HCT116 (cell line): ENCODE data around the gene GPR4. TPM values are rescaled to one million over a fixed set of nuclear protein-coding genes. Genes with fewer than 3 reads are reported as not detected.

Source experiments
- ATAC-seq: fragments of 200-7000 bp; cut with Tn5 transposase; 2 replicates; pipeline ENCODE4 v1.9.1; 2020; ENCODE audit warnings: mild to moderate bottlenecking, moderate library complexity
- BruUV-seq: library from RNA; stranded (reverse); fragments of 400-500 nt; replicated peaks from 2 replicates; lab custom pipeline; 2021; lab: Mats Ljungman, UMichigan
- CTCF ChIA-PET: fragments of 300-600 bp; sonication (Branson Sonifier 250); formaldehyde crosslinking; loops from one replicate; lab custom pipeline; 2021; ENCODE audit warnings: antibody characterized with exemption; lab: Charles Lee
- POLR2A ChIA-PET: fragments of 300-600, 350-600 bp; sonication (Branson Sonifier 250); formaldehyde crosslinking; loops from one replicate; lab custom pipeline; 2021; ENCODE audit warnings: antibody characterized with exemption; lab: Charles Lee
- RAD21 ChIA-PET, 2 experiments: fragments of 300-600 bp; sonication (Branson Sonifier 250); formaldehyde crosslinking; loops; one replicate each; lab custom pipeline; 2023; ENCODE audit warnings: low total read pairs in 2 of 2; ENCODE audit not compliant: uncharacterized antibody in 2 of 2, unreplicated experiment in 2 of 2, low non-redundant PET in 1 of 2; lab: Charles Lee
- DNase-seq: peaks from one replicate; pipeline ENCODE4 v3.0.0-alpha.2; 2010; ENCODE audit warnings: low read depth, low spot score
- H2AFZ ChIP-seq: fragments of 200-600 bp; shearing (Covaris generic), sonication (generic); 2 replicates; pipeline ENCODE4 v1.6.1; 2017; ENCODE audit warnings: low read depth, mixed run types, mixed read lengths, antibody characterized with exemption, low read length; ENCODE audit not compliant: poor library complexity, severe bottlenecking
- H3K27ac ChIP-seq: 2 replicates; pipeline ENCODE4 v1.5.1; 2012; ENCODE audit warnings: low read depth, low read length
- H3K27me3 ChIP-seq: fragments of 200-600 bp; sonication (generic); 2 replicates; pipeline ENCODE4 v1.6.1; 2016; ENCODE audit warnings: mixed run types, low read length, mixed read lengths; ENCODE audit not compliant: insufficient read depth
- H3K36me3 ChIP-seq, 2 experiments: fragments of 200-500 bp in 1 of 2; fragments of 200-600 bp in 1 of 2; sonication (Bioruptor generic) in 1 of 2; sonication (generic) in 1 of 2; 2 replicates each; pipeline versions ENCODE4 v1.5.1 to v1.6.1; 2014 to 2016; ENCODE audit warnings: low read length in 2 of 2, inconsistent platforms in 1 of 2, mixed read lengths in 1 of 2, mixed run types in 1 of 2; ENCODE audit not compliant: insufficient read depth in 2 of 2, control insufficient read depth in 1 of 2
- H3K4me1 ChIP-seq, 2 experiments: fragments of 200-600 bp in 1 of 2; sonication (generic) in 1 of 2; 2 replicates each; pipeline versions ENCODE4 v1.5.1 to v1.6.1; 2012 to 2017; ENCODE audit warnings: low read length in 2 of 2, inconsistent platforms in 1 of 2, mild to moderate bottlenecking in 1 of 2, mixed read lengths in 1 of 2, mixed run types in 1 of 2, moderate library complexity in 1 of 2; ENCODE audit not compliant: insufficient read depth in 2 of 2, control insufficient read depth in 1 of 2
- H3K4me2 ChIP-seq: fragments of 200-600 bp; sonication (generic); 2 replicates; pipeline ENCODE4 v1.6.1; 2017; ENCODE audit warnings: mixed run types, low read length, mixed read lengths
- H3K4me3 ChIP-seq, 2 experiments: fragments of 200-600 bp in 1 of 2; sonication (generic) in 1 of 2; replicated peaks in 1 of 2; 2 replicates each; pipeline ENCODE4 v1.5.1; 2011 to 2016; ENCODE audit warnings: low read length in 2 of 2, control low read depth in 1 of 2, low read depth in 1 of 2, mild to moderate bottlenecking in 1 of 2, mixed read lengths in 1 of 2, mixed run types in 1 of 2
- H3K79me2 ChIP-seq: fragments of 200-600 bp; sonication (generic); 2 replicates; pipeline ENCODE4 v1.6.1; 2017; ENCODE audit warnings: mild to moderate bottlenecking, mixed run types, low read length, moderate library complexity, mixed read lengths; ENCODE audit not compliant: insufficient read depth
- H3K9ac ChIP-seq: fragments of 200-600 bp; sonication (generic); 2 replicates; pipeline ENCODE4 v1.6.1; 2016; ENCODE audit warnings: low read length, mixed read lengths
- H3K9me2 ChIP-seq: fragments of 200-600 bp; sonication (generic), shearing (Covaris generic); 2 replicates; pipeline ENCODE4 v1.6.1; 2017; ENCODE audit warnings: mixed run types, mild to moderate bottlenecking, moderate library complexity; ENCODE audit not compliant: insufficient read depth
- H3K9me3 ChIP-seq, 2 experiments: fragments of 200-500 bp in 1 of 2; fragments of 200-600 bp in 1 of 2; sonication (Bioruptor generic) in 1 of 2; sonication (generic) in 1 of 2; 2 replicates each; pipeline ENCODE4 v1.6.1; 2014 to 2017; ENCODE audit warnings: low read length in 2 of 2, mixed read lengths in 2 of 2, inconsistent platforms in 1 of 2, low read depth in 1 of 2, mild to moderate bottlenecking in 1 of 2, mixed run types in 1 of 2, moderate library complexity in 1 of 2; ENCODE audit not compliant: control insufficient read depth in 1 of 2, insufficient read depth in 1 of 2
- H4K20me1 ChIP-seq: fragments of 200-600 bp; sonication (generic), shearing (Covaris generic); 2 replicates; pipeline ENCODE4 v1.6.1; 2017; ENCODE audit warnings: mixed run types, mild to moderate bottlenecking, moderate library complexity; ENCODE audit not compliant: insufficient read depth
- EGR1 ChIP-seq: IDR thresholded peaks from 2 replicates; pipeline ENCODE4 v1.6.1; 2012; ENCODE audit warnings: low read depth
- EZH2phosphoT487 ChIP-seq: fragments of 200-600 bp; IDR thresholded peaks from 2 replicates; pipeline ENCODE4 v1.6.1; 2018; ENCODE audit warnings: antibody characterized with exemption, borderline replicate concordance
- POLR2A ChIP-seq: IDR thresholded peaks from 2 replicates; pipeline ENCODE4 v1.7.0; 2011; ENCODE audit warnings: borderline replicate concordance; ENCODE audit not compliant: insufficient read depth, insufficient read length; ENCODE audit errors: extremely low read depth
- SIN3A ChIP-seq: IDR thresholded peaks from 2 replicates; pipeline ENCODE4 v1.6.1; 2012; ENCODE audit warnings: low read depth
- SRF ChIP-seq: IDR thresholded peaks from 2 replicates; pipeline ENCODE4 v1.6.1; 2012; ENCODE audit warnings: low read depth
- TCF7L2 ChIP-seq: IDR thresholded peaks from 2 replicates; pipeline ENCODE4 v1.7.0; 2011; ENCODE audit warnings: borderline replicate concordance, inconsistent platforms; ENCODE audit not compliant: insufficient read depth, insufficient read length; ENCODE audit errors: extremely low read depth
- YY1 ChIP-seq: IDR thresholded peaks from 2 replicates; pipeline ENCODE4 v1.6.1; 2011; ENCODE audit warnings: low read length, low read depth, moderate library complexity, mild to moderate bottlenecking; ENCODE audit not compliant: insufficient replicate concordance; ENCODE audit errors: extremely low read depth
- ZFX ChIP-seq: fragments of 450-650 bp; IDR thresholded peaks from 2 replicates; pipeline ENCODE4 v1.6.1; 2017
- ZNF274 ChIP-seq: fragments of 200-500 bp; sonication (Bioruptor generic); IDR thresholded peaks from 2 replicates; pipeline ENCODE4 v1.6.1; 2014; ENCODE audit warnings: mild to moderate bottlenecking, low read depth, low read length, inconsistent platforms
- intact Hi-C: fragments of 100-400 bp; cut with micrococcal nuclease; formaldehyde crosslinking; loops from 2 replicates; pipeline ENCODE4 v1.10.0; 2022
- total RNA-seq: library from RNA; stranded (reverse); gene quantifications from one replicate; pipeline ENCODE4 v1.2.1, GENCODE V29; 2021; ENCODE audit not compliant: unreplicated experiment
- TF ChIP-seq, protein P1 (sequence below): IDR thresholded peaks from 2 replicates; pipeline ENCODE4 v1.6.1; 2012
- TF ChIP-seq, protein P2 (sequence below): IDR thresholded peaks from 2 replicates; pipeline ENCODE4 v1.6.1; 2012

GPR4 gene
- total RNA-seq, 1 experiment from 2014 or later = 0.10 TPM

DNA sequence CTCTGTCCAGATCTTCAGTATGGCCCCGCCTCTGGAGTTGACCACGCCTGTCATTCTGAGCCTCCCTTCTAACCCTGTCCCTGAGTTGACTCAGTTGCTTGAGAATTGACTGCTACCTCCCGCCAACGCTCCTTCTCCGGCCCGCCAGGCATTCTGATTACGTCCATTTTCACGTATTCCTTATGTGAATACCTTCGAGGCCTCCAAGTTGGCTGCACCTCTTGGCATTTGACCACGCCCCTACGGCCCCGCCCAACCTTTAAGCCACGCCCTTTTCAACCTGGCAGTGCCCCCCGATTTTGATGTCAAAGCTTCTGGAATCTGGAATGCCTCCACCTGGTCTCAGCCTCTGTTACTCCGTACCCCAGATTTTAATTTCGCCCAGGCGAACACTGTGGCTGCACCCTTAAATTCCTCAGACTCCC lies 38.8 kb upstream of the GPR4 start:
- H3K27me3 ChIP-seq = no peaks in the 10 kb centered on the region
- RAD21 ChIA-PET = interaction anchor here (0.8 to 2.6 kb wide), 5 partner anchors 25 to 201 kb away, joined by 3 to 17 read pairs (median 5); no protein-coding TSS in a partner anchor
- H3K4me1 ChIP-seq = peaks cover 32 to 67% of the 10 kb centered on the region in 2 experiments
- peak overlapping the region; percentile 60 for H3K9ac ChIP-seq
- POLR2A ChIA-PET = interaction anchor here (0.6 to 4.7 kb wide), 14 partner anchors 9 to 237 kb away, joined by 3 to 54 read pairs (median 4); partner anchors contain the start of genes FOSB, QPCTL and SNRPD2
- intact Hi-C loops = loop anchor here (5.0 kb wide), 1 partner anchor 34 kb away; no protein-coding TSS in a partner anchor
- H3K79me2 ChIP-seq = peaks cover 6% of the 10 kb centered on the region; the same call in 1 of the 2 replicates
- H3K4me3 ChIP-seq = peak overlapping the region; percentile 53
- H3K36me3 ChIP-seq = no peaks in the 10 kb centered on the region
- H3K4me2 ChIP-seq = peak overlapping the region; percentile 96
- ATAC-seq (peak; percentile 18), DNase-seq (peak; percentile 77)
- no peaks in the 10 kb centered on the region for H3K9me3 ChIP-seq
- BruUV-seq = no TSS peak
- TF ChIP-seq TCF7L2 (no peak), SRF (no peak), SIN3A (no peak), EGR1 (no peak), ZNF274 (no peak), YY1 (no peak), ZFX (no peak), EZH2phosphoT487 (no peak), POLR2A (no peak)
- TF ChIP-seq, protein P1, sequence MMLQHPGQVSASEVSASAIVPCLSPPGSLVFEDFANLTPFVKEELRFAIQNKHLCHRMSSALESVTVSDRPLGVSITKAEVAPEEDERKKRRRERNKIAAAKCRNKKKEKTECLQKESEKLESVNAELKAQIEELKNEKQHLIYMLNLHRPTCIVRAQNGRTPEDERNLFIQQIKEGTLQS = no peak
- TF ChIP-seq, protein P2, sequence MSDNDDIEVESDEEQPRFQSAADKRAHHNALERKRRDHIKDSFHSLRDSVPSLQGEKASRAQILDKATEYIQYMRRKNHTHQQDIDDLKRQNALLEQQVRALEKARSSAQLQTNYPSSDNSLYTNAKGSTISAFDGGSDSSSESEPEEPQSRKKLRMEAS = no peak
- H2AFZ ChIP-seq = peak overlapping the region; percentile 19
- H3K27ac ChIP-seq = peak overlapping the region; percentile 79
- no peaks in the 10 kb centered on the region for H4K20me1 ChIP-seq
- CTCF ChIA-PET = interaction anchor here (1.3 to 3.6 kb wide), 16 partner anchors 10 to 201 kb away, joined by 3 to 45 read pairs (median 16); partner anchors contain the start of genes GIPR, OPA3, QPCTL and SNRPD2
- H3K9me2 ChIP-seq = no peaks in the 10 kb centered on the region
